Small intestine (tissue), 7 donors: ENCODE measurements around the gene RAB28. TPM values are rescaled to one million over a fixed set of nuclear protein-coding genes. Genes with fewer than 3 reads are reported as not detected.

ENCODE experiments used
- DNase-seq, 2 donors: peaks; one replicate each; pipeline versions ENCODE4 v3.0.0 to v3.0.0-alpha.2; 2013
- FAIRE-seq: peaks from 2 replicates; lab custom pipeline; 2012; peaks lifted over from hg19 to GRCh38; lab: Jason Lieb, UNC
- H3K27ac ChIP-seq, 3 donors: one replicate each; pipeline ENCODE4 v1.5.1; 2013; ENCODE audit warnings: low read length in 2 of 3, mild to moderate bottlenecking in 2 of 3, control low read depth in 1 of 3, inconsistent platforms in 1 of 3, low read depth in 1 of 3, moderate library complexity in 1 of 3
- H3K27me3 ChIP-seq, 3 donors: one replicate each; pipeline ENCODE4 v1.6.1; 2013; ENCODE audit warnings: low read length in 3 of 3, inconsistent platforms in 1 of 3; ENCODE audit not compliant: control insufficient read depth in 3 of 3, insufficient read depth in 3 of 3
- H3K36me3 ChIP-seq, 3 donors: one replicate each; pipeline ENCODE4 v1.6.1; 2013; ENCODE audit warnings: low read length in 3 of 3, inconsistent platforms in 1 of 3, low read depth in 1 of 3, mild to moderate bottlenecking in 1 of 3, moderate library complexity in 1 of 3; ENCODE audit not compliant: control insufficient read depth in 3 of 3, insufficient read depth in 2 of 3
- H3K4me1 ChIP-seq, 3 donors: one replicate each; pipeline ENCODE4 v1.6.1; 2013; ENCODE audit warnings: low read length in 2 of 3, inconsistent platforms in 1 of 3, low read depth in 1 of 3, mild to moderate bottlenecking in 1 of 3, moderate library complexity in 1 of 3; ENCODE audit not compliant: control insufficient read depth in 3 of 3, insufficient read depth in 2 of 3
- H3K4me3 ChIP-seq, 3 donors: one replicate each; pipeline ENCODE4 v1.5.1; 2013; ENCODE audit warnings: low read length in 3 of 3, control low read depth in 1 of 3, inconsistent platforms in 1 of 3, low read depth in 1 of 3, mild to moderate bottlenecking in 1 of 3, moderate library complexity in 1 of 3
- H3K9me3 ChIP-seq, 2 donors: one replicate each; pipeline ENCODE4 v1.6.1; 2013; ENCODE audit warnings: low read depth in 1 of 2, low read length in 1 of 2; ENCODE audit not compliant: control insufficient read depth in 2 of 2, insufficient read depth in 1 of 2
- WGBS, 3 donors: extraction: QIAGEN DNeasy Blood & Tissue Kit; methylation state at CpG; one replicate each; pipeline ENCODE4 v1.1.7; 2013; 5-methylcytosine and 5-hydroxymethylcytosine counted together
- polyA plus RNA-seq, 4 donors: library from polyadenylated mRNA; stranded (reverse) in 3 of 4; unstranded in 1 of 4; fragments of 200-250 nt in 3 of 4; fragments of 120-200 nt in 1 of 4; gene quantifications; one replicate each; pipeline versions ENCODE4 v1.2.1 to v1.2.3, GENCODE V29; 2013
- donor health status: healthy with polysubstance abuse.
- donor health status: control.
- donor health status: control.
- donor health status: Bipolar disorder and iron deficiency.
- donor health status: healthy.

Gene RAB28
- polyA plus RNA-seq, 4 donors = 7.4 to 16.7 (median 11.0) TPM

- Histone ChIP-seq H3K27ac (no peak overlapping the region), H3K36me3 (peaks cover 3 to 17% (median 3%) of the 10 kb centered on the region in 3 donors), H3K4me3 (no peak overlapping the region), H3K27me3 (no peaks in the 10 kb centered on the region), H3K9me3 (peaks cover 0 to 13% of the 10 kb centered on the region in 2 donors), H3K4me1 (no peaks in the 10 kb centered on the region)
- 94 to 100% (median 94%) methylated on average over 1 of the region's 1 CpG for WGBS, 3 donors
- DNase-seq = no peak
- no peak for FAIRE-seq
Observed at GRCh38 chr4:13454786-13455185, 29.4 kb downstream of the RAB28 start.

- FAIRE-seq = peak; percentile 51
- Histone ChIP-seq H3K27ac (no peak overlapping the region), H3K4me1 (no peaks in the 10 kb centered on the region), H3K27me3 (no peaks in the 10 kb centered on the region), H3K9me3 (peaks cover 0 to 13% of the 10 kb centered on the region in 2 donors), H3K4me3 (no peak overlapping the region), H3K36me3 (peaks cover 3 to 14% (median 3%) of the 10 kb centered on the region in 3 donors)
- DNase-seq = peak in 1 of 2 donors; percentile 31
- 46 to 55% (median 53%) methylated on average over 1 of the region's 1 CpG for WGBS, 3 donors
Observed at GRCh38 chr4:13452927-13453579, 31.1 kb downstream of the RAB28 start.

- FAIRE-seq (no peak), DNase-seq (no peak)
- no peak overlapping the region for H3K27ac ChIP-seq
- peaks cover 0 to 16% (median 6%) of the 10 kb centered on the region in 3 donors for H3K36me3 ChIP-seq
- no peaks in the 10 kb centered on the region for H3K4me1 ChIP-seq
- WGBS, 3 donors = 77 to 94% (median 90%) methylated on average over 2 of the region's 2 CpGs
- no peaks in the 10 kb centered on the region for H3K27me3 ChIP-seq
- no peak overlapping the region for H3K4me3 ChIP-seq
- peaks cover 0 to 3% of the 10 kb centered on the region in 2 donors for H3K9me3 ChIP-seq
Observed at GRCh38 chr4:13449590-13449989, 34.5 kb downstream of the RAB28 start.

GRCh38 chr4:13445841-13446790 lies 38.0 kb downstream of the RAB28 start:
- Histone ChIP-seq H3K27ac (no peak overlapping the region), H3K27me3 (no peaks in the 10 kb centered on the region), H3K4me1 (no peaks in the 10 kb centered on the region), H3K4me3 (no peak overlapping the region), H3K9me3 (no peaks in the 10 kb centered on the region), H3K36me3 (peaks cover 0 to 14% (median 5%) of the 10 kb centered on the region in 3 donors)
- DNase-seq = no peak
- FAIRE-seq = no peak
- 92 to 98% (median 96%) methylated on average over 22 of the region's 22 CpGs for WGBS, 3 donors

- H3K36me3 ChIP-seq = peaks cover 0 to 16% (median 4%) of the 10 kb centered on the region in 3 donors
- no peaks in the 10 kb centered on the region for H3K9me3 ChIP-seq
- H3K4me1 ChIP-seq = no peaks in the 10 kb centered on the region
- no peak for FAIRE-seq
- no peak overlapping the region for H3K27ac ChIP-seq
- H3K4me3 ChIP-seq = no peak overlapping the region
- no peaks in the 10 kb centered on the region for H3K27me3 ChIP-seq
- DNase-seq = no peak
Observed at GRCh38 chr4:13441506-13441905, 42.6 kb downstream of the RAB28 start.

GRCh38 chr4:13436962-13437361 lies 47.2 kb downstream of the RAB28 start:
- FAIRE-seq (no peak), DNase-seq (no peak)
- H3K36me3 ChIP-seq = peaks cover 0 to 3% (median 0%) of the 10 kb centered on the region in 3 donors
- no peaks in the 10 kb centered on the region for H3K9me3 ChIP-seq
- H3K4me1 ChIP-seq = no peaks in the 10 kb centered on the region
- no peaks in the 10 kb centered on the region for H3K27me3 ChIP-seq
- 88 to 94% (median 90%) methylated on average over 2 of the region's 2 CpGs for WGBS, 3 donors
- H3K4me3 ChIP-seq = no peak overlapping the region
- no peak overlapping the region for H3K27ac ChIP-seq

GRCh38 chr4:13432453-13432852 lies 51.7 kb downstream of the RAB28 start:
- FAIRE-seq (no peak), DNase-seq (no peak)
- no peaks in the 10 kb centered on the region for H3K36me3 ChIP-seq
- H3K27me3 ChIP-seq = no peaks in the 10 kb centered on the region
- WGBS, 3 donors = 79 to 100% (median 97%) methylated on average over 1 of the region's 1 CpG
- no peak overlapping the region for H3K4me3 ChIP-seq
- H3K9me3 ChIP-seq = peaks cover 0 to 4% of the 10 kb centered on the region in 2 donors
- H3K27ac ChIP-seq = no peak overlapping the region
- H3K4me1 ChIP-seq = no peaks in the 10 kb centered on the region

- H3K4me3 ChIP-seq = no peak overlapping the region
- H3K9me3 ChIP-seq = peaks cover 0 to 4% of the 10 kb centered on the region in 2 donors
- DNase-seq (no peak), FAIRE-seq (no peak)
- 89 to 91% (median 89%) methylated on average over 9 of the region's 9 CpGs for WGBS, 3 donors
- H3K27me3 ChIP-seq = no peaks in the 10 kb centered on the region
- no peak overlapping the region for H3K27ac ChIP-seq
- no peaks in the 10 kb centered on the region for H3K4me1 ChIP-seq
- H3K36me3 ChIP-seq = no peaks in the 10 kb centered on the region
Observed at GRCh38 chr4:13430834-13431568, 53.1 kb downstream of the RAB28 start.
